Loucy (cell line): ENCODE data around the gene PILRA.
"Not testable (repeated sequence)": the region's sequence is repeated elsewhere in the genome, so short reads cannot be mapped to it uniquely, and the experiment has no call there.

Experiments
- CTCF ChIP-seq: fragments of 200-600 bp; sonication (generic); conservative IDR thresholded peaks from 2 replicates; pipeline ENCODE4 v1.5.1; 2014; ENCODE audit warnings: mild to moderate bottlenecking, antibody characterized with exemption, low read length
- EZH2phosphoT487 ChIP-seq: fragments of 200-600 bp; IDR thresholded peaks from 2 replicates; pipeline ENCODE4 v1.6.1; 2018; ENCODE audit warnings: antibody characterized with exemption, mild to moderate bottlenecking, moderate library complexity, borderline replicate concordance

GRCh38 chr7:100381531-100382233 lies 8.4 kb downstream of the PILRA start:
- not testable (repeated sequence) for TF ChIP-seq CTCF, EZH2phosphoT487
